Calu3 (cell line): ENCODE results near the gene PAK4. TPM values are rescaled to one million over a fixed set of nuclear protein-coding genes. Genes with fewer than 3 reads are reported as not detected.

ENCODE experiments used
- BruUV-seq: library from RNA; stranded (reverse); fragments of 400-500 nt; replicated peaks from 2 replicates; lab custom pipeline; 2021; lab: Mats Ljungman, UMichigan
- CTCF ChIA-PET: fragments of 300-600 bp; sonication (Branson Sonifier 250); formaldehyde crosslinking; loops from one replicate; lab custom pipeline; 2022; ENCODE audit warnings: antibody characterized with exemption; lab: Charles Lee
- DNase-seq: peaks from one replicate; pipeline ENCODE4 v3.0.0; 2022
- H3K27ac Mint-ChIP-seq: one replicate; pipeline ENCODE4 v1.8.0; 2022; ENCODE audit warnings: mixed read lengths; ENCODE audit not compliant: unreplicated experiment
- H3K27me3 Mint-ChIP-seq: one replicate; pipeline ENCODE4 v1.8.0; 2022; ENCODE audit warnings: mixed read lengths; ENCODE audit not compliant: unreplicated experiment
- H3K36me3 Mint-ChIP-seq: one replicate; pipeline ENCODE4 v1.8.0; 2022; ENCODE audit warnings: mild to moderate bottlenecking, moderate library complexity, mixed read lengths; ENCODE audit not compliant: insufficient read depth, unreplicated experiment
- H3K4me1 Mint-ChIP-seq: one replicate; pipeline ENCODE4 v1.8.0; 2022; ENCODE audit warnings: mild to moderate bottlenecking, low read depth, mixed read lengths; ENCODE audit not compliant: unreplicated experiment
- H3K4me3 Mint-ChIP-seq: one replicate; pipeline ENCODE4 v1.8.0; 2022; ENCODE audit warnings: mild to moderate bottlenecking, low read depth, moderate library complexity, mixed read lengths; ENCODE audit not compliant: unreplicated experiment
- H3K9me3 Mint-ChIP-seq: one replicate; pipeline ENCODE4 v1.8.0; 2022; ENCODE audit warnings: low read depth, mixed read lengths; ENCODE audit not compliant: unreplicated experiment
- intact Hi-C: fragments of 100-400 bp; cut with micrococcal nuclease; formaldehyde crosslinking; loops from one replicate; pipeline ENCODE4 v1.10.0; 2022; ENCODE audit not compliant: unreplicated experiment
- total RNA-seq: library from RNA; stranded (reverse); gene quantifications from 2 replicates; pipeline ENCODE4 v1.2.3, GENCODE V29; 2022
- TF ChIP-seq, protein P1 (sequence below): fragments of 200-600 bp; IDR thresholded peaks from one replicate; pipeline ENCODE4 v1.8.0; 2022; ENCODE audit warnings: antibody characterized with exemption; ENCODE audit not compliant: unreplicated experiment

PAK4 gene
- total RNA-seq, 1 experiment from 2014 or later = 75.7 TPM

DNA sequence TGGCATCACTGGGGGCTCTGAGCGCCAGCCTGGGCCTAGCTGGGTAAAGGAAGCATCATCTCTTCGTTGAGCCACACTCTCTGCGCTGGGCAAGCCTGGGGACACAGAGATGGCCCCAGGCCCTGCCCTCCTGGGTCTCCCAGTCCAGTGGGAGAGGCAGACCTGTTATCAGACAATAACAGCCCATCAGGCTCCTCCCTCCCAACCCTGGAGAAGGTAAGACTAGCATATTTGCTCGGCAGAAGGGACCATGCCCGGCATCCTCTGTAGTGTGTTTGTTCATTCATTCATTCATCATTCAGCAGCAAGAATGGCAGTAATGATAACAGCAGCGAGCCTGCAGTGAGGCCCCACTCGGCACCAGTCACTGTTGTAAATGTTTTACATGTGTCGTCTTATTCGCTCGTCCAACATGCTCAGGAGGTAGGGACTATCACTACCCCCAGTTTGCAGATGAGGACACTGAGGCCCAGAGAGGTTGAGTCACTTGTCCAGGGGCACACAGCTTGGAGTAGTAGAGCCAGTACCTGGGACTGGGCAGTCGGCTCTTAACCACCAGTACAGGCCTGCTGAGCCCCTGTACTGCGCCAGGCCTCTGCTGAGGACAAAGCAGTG lies 33.2 kb downstream of the PAK4 start:
- Mint-ChIP-seq H3K27me3 (no peaks in the 10 kb centered on the region), H3K4me1 (peaks cover 72% of the 10 kb centered on the region), H3K27ac (no peak overlapping the region)

DNA sequence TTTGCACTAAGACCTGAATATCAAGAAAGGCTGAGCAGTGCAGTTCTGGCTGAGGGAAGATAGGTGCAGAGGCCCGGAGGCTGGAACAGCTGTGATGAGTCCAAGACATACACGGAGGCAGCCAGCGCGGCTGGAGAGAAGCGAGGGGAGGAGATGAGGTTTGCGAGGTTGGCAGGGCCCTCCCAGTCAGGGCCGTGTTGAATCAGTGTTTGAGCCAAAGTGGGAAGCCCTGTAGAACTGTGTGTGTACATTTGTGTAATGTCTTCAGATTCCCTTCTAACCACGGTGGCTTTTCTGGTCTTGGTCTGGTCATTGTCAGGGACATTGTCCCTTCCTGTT lies 34.9 kb downstream of the PAK4 start:
- Mint-ChIP-seq H3K27ac (no peak overlapping the region), H3K9me3 (no peaks in the 10 kb centered on the region), H3K4me3 (no peak overlapping the region)

More for the DNA sequence above, 33.2 kb downstream of the PAK4 start:
- TF ChIP-seq, protein P1, sequence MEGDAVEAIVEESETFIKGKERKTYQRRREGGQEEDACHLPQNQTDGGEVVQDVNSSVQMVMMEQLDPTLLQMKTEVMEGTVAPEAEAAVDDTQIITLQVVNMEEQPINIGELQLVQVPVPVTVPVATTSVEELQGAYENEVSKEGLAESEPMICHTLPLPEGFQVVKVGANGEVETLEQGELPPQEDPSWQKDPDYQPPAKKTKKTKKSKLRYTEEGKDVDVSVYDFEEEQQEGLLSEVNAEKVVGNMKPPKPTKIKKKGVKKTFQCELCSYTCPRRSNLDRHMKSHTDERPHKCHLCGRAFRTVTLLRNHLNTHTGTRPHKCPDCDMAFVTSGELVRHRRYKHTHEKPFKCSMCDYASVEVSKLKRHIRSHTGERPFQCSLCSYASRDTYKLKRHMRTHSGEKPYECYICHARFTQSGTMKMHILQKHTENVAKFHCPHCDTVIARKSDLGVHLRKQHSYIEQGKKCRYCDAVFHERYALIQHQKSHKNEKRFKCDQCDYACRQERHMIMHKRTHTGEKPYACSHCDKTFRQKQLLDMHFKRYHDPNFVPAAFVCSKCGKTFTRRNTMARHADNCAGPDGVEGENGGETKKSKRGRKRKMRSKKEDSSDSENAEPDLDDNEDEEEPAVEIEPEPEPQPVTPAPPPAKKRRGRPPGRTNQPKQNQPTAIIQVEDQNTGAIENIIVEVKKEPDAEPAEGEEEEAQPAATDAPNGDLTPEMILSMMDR = no peak
- Mint-ChIP-seq H3K36me3 (peaks cover 25% of the 10 kb centered on the region), H3K4me3 (no peak overlapping the region), H3K9me3 (no peaks in the 10 kb centered on the region)
- CTCF ChIA-PET = interaction anchor here (0.6 kb wide), 1 partner anchor 59 kb away, joined by 3 read pairs; no protein-coding TSS in a partner anchor
- no TSS peak for BruUV-seq
- no peak for DNase-seq
- intact Hi-C loops = no loop called here

DNA sequence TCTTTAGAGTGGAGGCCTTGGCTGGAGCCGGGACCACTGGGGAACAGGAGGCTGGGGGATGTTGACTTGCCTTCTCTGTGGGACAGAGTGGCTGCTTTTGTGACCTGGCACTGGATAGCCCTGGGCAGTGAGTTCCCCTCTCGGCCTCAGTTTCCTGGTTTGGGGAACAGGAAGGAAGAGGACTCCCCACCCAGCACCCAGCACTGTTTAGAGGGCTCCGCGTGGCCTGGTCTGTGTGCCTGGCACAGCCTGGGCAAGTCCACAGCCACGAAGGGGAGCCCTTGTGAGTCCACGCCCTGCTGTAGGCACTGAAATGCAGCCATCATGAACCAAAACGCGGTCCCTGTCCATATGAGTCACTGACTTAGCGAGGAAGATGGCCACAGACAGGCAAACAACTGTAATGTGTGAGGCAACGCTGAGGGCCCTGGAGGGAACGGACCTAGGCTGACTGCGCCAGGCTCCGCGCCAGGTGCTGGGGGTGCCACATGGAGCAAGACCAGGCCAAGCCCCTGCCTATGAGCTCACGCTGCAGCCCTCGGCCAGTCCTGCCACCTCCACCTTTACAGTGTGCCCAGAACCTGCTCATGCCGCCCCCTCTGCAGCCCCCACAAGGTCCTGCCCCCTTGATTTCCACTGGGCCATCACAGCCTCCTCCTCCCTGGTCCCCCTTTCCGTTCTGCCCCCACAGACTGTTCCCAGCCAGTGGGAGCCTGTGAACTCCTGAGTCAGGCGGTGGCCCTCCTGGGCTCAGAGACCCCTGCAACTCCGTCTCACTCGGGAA lies 35.5 kb downstream of the PAK4 start:
- no TSS peak for BruUV-seq
- peaks cover 8% of the 10 kb centered on the region for H3K36me3 Mint-ChIP-seq
- H3K4me1 Mint-ChIP-seq = peaks cover 59% of the 10 kb centered on the region
- TF ChIP-seq, protein P1 = no peak
- DNase-seq = no peak
- CTCF ChIA-PET = no interaction called here
- no peak overlapping the region for H3K27ac Mint-ChIP-seq
- H3K27me3 Mint-ChIP-seq = no peaks in the 10 kb centered on the region
- intact Hi-C loops = no loop called here
- no peaks in the 10 kb centered on the region for H3K9me3 Mint-ChIP-seq
- H3K4me3 Mint-ChIP-seq = no peak overlapping the region

More for the DNA sequence above, 34.9 kb downstream of the PAK4 start:
- Mint-ChIP-seq H3K27me3 (no peaks in the 10 kb centered on the region), H3K4me1 (peaks cover 65% of the 10 kb centered on the region), H3K36me3 (peaks cover 8% of the 10 kb centered on the region)
- TF ChIP-seq, protein P1 = no peak
- intact Hi-C loops = no loop called here
- CTCF ChIA-PET = no interaction called here
- no peak for DNase-seq
- BruUV-seq = no TSS peak

DNA sequence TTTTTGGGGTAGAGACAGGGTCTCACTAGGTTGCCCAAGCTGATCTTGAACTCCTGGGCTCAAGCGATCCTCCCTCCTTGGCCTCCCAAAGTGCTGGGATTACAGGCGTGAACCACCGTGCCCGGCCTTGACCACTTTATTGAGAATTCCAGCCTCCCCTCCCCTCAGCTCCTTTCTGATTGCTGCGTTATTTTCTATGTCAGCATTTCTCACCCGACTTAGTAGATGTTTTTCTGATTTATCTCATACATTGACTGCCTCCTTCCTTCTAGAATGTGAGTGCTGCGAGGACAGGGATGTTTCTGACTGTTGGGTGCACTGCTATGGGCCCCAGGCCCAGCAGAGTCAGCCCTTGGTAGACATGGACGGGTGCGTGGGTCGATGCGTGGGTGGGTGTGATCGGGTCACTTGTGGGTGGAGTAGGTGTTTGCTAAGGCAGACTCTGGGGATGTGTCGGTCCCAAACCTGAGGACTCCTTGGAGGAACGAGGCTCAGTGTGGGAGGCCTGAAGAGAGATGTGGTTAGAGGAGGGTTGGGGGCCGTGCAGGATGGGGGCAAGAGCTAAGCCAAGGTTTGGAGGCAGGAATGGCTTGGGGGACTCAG lies 37.0 kb downstream of the PAK4 start:
- no peak for DNase-seq
- TF ChIP-seq, protein P1 = no peak
- no TSS peak for BruUV-seq
- H3K27me3 Mint-ChIP-seq = no peaks in the 10 kb centered on the region
- H3K4me3 Mint-ChIP-seq = no peak overlapping the region
- peaks cover 16% of the 10 kb centered on the region for H3K36me3 Mint-ChIP-seq
- CTCF ChIA-PET = interaction anchor here (0.5 to 1.3 kb wide), 3 partner anchors 15 to 131 kb away, joined by 3 to 4 read pairs (median 3); no protein-coding TSS in a partner anchor
- peaks cover 54% of the 10 kb centered on the region for H3K4me1 Mint-ChIP-seq
- intact Hi-C loops = no loop called here
- no peaks in the 10 kb centered on the region for H3K9me3 Mint-ChIP-seq
- H3K27ac Mint-ChIP-seq = no peak overlapping the region
